SK-N-SH treated with all-trans-retinoic acid at 6 μM for 48 hours (cell line): Measurements from ENCODE around the gene KLK5.
"Not testable (repeated sequence)": the region's sequence is repeated elsewhere in the genome, so short reads cannot be mapped to it uniquely, and the experiment has no call there.

Source experiments
- ATAC-seq: fragments of 200-7000 bp; cut with Tn5 transposase; 3 replicates; pipeline ENCODE4 v1.9.1; 2020; ENCODE audit warnings: mild to moderate bottlenecking, moderate library complexity
- CSDC2 ChIP-seq: fragments of 250-450 bp; sonication (Bioruptor Pico); IDR thresholded peaks from 2 replicates; pipeline ENCODE4 v1.5.0; 2020; ENCODE audit warnings: mild to moderate bottlenecking, moderate library complexity
- ESRRG ChIP-seq: fragments of 250-450 bp; sonication (Bioruptor Pico); IDR thresholded peaks from 2 replicates; pipeline ENCODE4 v1.6.1; 2021; ENCODE audit warnings: mild to moderate bottlenecking
- GLIS3 ChIP-seq: fragments of 250-450 bp; sonication (Bioruptor Pico); IDR thresholded peaks from 2 replicates; pipeline ENCODE4 v1.5.0; 2020; ENCODE audit warnings: mild to moderate bottlenecking, moderate library complexity
- ISL1 ChIP-seq: fragments of 250-450 bp; sonication (Bioruptor Pico); IDR thresholded peaks from 2 replicates; pipeline ENCODE4 v2.1.2; 2022; ENCODE audit warnings: mild to moderate bottlenecking, moderate library complexity
- OSR1 ChIP-seq: fragments of 250-450 bp; sonication (Bioruptor Pico); IDR thresholded peaks from 2 replicates; pipeline ENCODE4 v1.8.0; 2022; ENCODE audit warnings: moderate library complexity, mild to moderate bottlenecking, inconsistent platforms
- PATZ1 ChIP-seq: fragments of 250-450 bp; sonication (Bioruptor Pico); IDR thresholded peaks from 2 replicates; pipeline ENCODE4 v1.8.0; 2020; ENCODE audit warnings: mild to moderate bottlenecking, moderate library complexity, borderline replicate concordance
- PPARA ChIP-seq: fragments of 250-450 bp; sonication (Bioruptor Pico); IDR thresholded peaks from 2 replicates; pipeline ENCODE4 v1.5.0; 2020; ENCODE audit warnings: mild to moderate bottlenecking, borderline replicate concordance
- RARB ChIP-seq: fragments of 250-450 bp; sonication (Bioruptor Pico); IDR thresholded peaks from 2 replicates; pipeline ENCODE4 v1.8.0; 2021; ENCODE audit warnings: mild to moderate bottlenecking, moderate library complexity
- SNAI2 ChIP-seq: fragments of 250-450 bp; sonication (Bioruptor Pico); IDR thresholded peaks from 2 replicates; pipeline ENCODE4 v1.5.0; 2020; ENCODE audit warnings: mild to moderate bottlenecking, moderate library complexity
- TCF4 ChIP-seq: fragments of 250-450 bp; sonication (Bioruptor Pico); IDR thresholded peaks from 2 replicates; pipeline ENCODE4 v1.8.0; 2021; ENCODE audit warnings: mild to moderate bottlenecking, moderate library complexity, borderline replicate concordance
- TOX ChIP-seq: fragments of 250-450 bp; sonication (Bioruptor Pico); IDR thresholded peaks from 2 replicates; pipeline ENCODE4 v1.8.0; 2021; ENCODE audit warnings: mild to moderate bottlenecking, moderate library complexity, borderline replicate concordance
- TSHZ2 ChIP-seq: fragments of 250-450 bp; sonication (Bioruptor Pico); IDR thresholded peaks from 2 replicates; pipeline ENCODE4 v1.5.0; 2020; ENCODE audit warnings: mild to moderate bottlenecking, moderate library complexity
- ZC3H10 ChIP-seq: fragments of 250-450 bp; sonication (Bioruptor Pico); IDR thresholded peaks from 2 replicates; pipeline ENCODE4 v1.5.1; 2021; ENCODE audit warnings: mild to moderate bottlenecking, moderate library complexity
- ZFP3 ChIP-seq: fragments of 250-450 bp; sonication (Bioruptor Pico); IDR thresholded peaks from 2 replicates; pipeline ENCODE4 v1.5.0; 2020; ENCODE audit warnings: mild to moderate bottlenecking, moderate library complexity
- ZFP30 ChIP-seq: fragments of 450-650 bp; formaldehyde crosslinking; IDR thresholded peaks from 2 replicates; pipeline ENCODE4 v1.5.0; 2022; ENCODE audit warnings: mild to moderate bottlenecking, moderate library complexity
- ZNF565 ChIP-seq: fragments of 450-650 bp; formaldehyde crosslinking; conservative IDR thresholded peaks from 2 replicates; pipeline ENCODE4 v1.5.0; 2020; ENCODE audit warnings: low read depth, mild to moderate bottlenecking, moderate library complexity
- ZNF8 ChIP-seq: fragments of 450-650 bp; formaldehyde crosslinking; IDR thresholded peaks from 2 replicates; pipeline ENCODE4 v1.5.0; 2020; ENCODE audit warnings: mild to moderate bottlenecking, moderate library complexity
- TF ChIP-seq, protein P1 (sequence below): fragments of 250-450 bp; sonication (Bioruptor Pico); IDR thresholded peaks from 2 replicates; pipeline ENCODE4 v1.5.1; 2020; ENCODE audit warnings: low read depth, mild to moderate bottlenecking, moderate library complexity
- TF ChIP-seq, protein P2 (sequence below): fragments of 250-450 bp; sonication (Bioruptor Pico); IDR thresholded peaks from 2 replicates; pipeline ENCODE4 v1.5.1; 2021; ENCODE audit warnings: mild to moderate bottlenecking, moderate library complexity

KLK5 gene

GRCh38 chr19:50897191-50897607, 55.6 kb downstream of the KLK5 start (continued):
- TF ChIP-seq PATZ1 (CRISPR knock-in tag) (no peak), ZFP30 (CRISPR knock-in tag) (no peak)

DNA sequence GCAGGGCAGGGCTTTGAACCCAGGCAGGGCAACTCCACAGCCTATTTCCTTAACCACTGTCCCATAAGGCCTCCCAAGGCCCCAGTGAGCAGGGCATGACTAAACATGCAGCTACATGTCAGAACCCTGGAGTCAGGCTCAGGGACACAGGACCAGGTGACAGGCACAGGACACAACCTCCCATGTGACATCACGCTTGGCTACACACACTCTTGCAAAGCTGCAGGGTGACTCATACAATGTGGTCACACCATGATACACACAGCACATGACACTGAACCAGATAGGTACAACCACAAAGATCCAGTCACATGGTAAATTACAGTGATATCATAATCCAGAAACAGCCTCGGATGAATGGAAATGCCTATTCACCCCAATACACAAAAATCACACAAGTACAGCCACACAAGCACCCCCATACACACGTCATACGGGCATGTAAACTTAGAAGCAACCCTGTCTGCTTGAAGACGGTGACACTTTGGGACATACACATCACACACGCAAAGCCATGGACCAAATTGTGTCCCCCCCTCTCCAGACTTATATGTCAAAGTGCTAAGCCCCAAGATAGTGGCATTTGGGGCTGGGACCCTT, 56.1 kb downstream of the KLK5 start:
- no peak for ATAC-seq
- TF ChIP-seq, protein P1, sequence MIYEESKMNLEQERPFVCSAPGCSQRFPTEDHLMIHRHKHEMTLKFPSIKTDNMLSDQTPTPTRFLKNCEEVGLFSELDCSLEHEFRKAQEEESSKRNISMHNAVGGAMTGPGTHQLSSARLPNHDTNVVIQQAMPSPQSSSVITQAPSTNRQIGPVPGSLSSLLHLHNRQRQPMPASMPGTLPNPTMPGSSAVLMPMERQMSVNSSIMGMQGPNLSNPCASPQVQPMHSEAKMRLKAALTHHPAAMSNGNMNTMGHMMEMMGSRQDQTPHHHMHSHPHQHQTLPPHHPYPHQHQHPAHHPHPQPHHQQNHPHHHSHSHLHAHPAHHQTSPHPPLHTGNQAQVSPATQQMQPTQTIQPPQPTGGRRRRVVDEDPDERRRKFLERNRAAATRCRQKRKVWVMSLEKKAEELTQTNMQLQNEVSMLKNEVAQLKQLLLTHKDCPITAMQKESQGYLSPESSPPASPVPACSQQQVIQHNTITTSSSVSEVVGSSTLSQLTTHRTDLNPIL (CRISPR knock-in tag), result no peak
- no peak for TF ChIP-seq PATZ1 (CRISPR knock-in tag)
- TF ChIP-seq TCF4 (CRISPR knock-in tag), result no peak
- TF ChIP-seq ISL1 (CRISPR knock-in tag), result no peak
- no peak for TF ChIP-seq CSDC2 (CRISPR knock-in tag)
- TF ChIP-seq, protein P2, sequence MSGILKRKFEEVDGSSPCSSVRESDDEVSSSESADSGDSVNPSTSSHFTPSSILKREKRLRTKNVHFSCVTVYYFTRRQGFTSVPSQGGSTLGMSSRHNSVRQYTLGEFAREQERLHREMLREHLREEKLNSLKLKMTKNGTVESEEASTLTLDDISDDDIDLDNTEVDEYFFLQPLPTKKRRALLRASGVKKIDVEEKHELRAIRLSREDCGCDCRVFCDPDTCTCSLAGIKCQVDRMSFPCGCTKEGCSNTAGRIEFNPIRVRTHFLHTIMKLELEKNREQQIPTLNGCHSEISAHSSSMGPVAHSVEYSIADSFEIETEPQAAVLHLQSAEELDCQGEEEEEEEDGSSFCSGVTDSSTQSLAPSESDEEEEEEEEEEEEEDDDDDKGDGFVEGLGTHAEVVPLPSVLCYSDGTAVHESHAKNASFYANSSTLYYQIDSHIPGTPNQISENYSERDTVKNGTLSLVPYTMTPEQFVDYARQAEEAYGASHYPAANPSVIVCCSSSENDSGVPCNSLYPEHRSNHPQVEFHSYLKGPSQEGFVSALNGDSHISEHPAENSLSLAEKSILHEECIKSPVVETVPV (CRISPR knock-in tag), result no peak
- TF ChIP-seq ZFP30 (CRISPR knock-in tag), result no peak
- no peak for TF ChIP-seq ZFP3 (CRISPR knock-in tag)
- TF ChIP-seq ZNF8 (CRISPR knock-in tag), result no peak
- no peak for TF ChIP-seq OSR1 (CRISPR knock-in tag)
- TF ChIP-seq ESRRG, result no peak
- no peak for TF ChIP-seq TOX (CRISPR knock-in tag)
- no peak for TF ChIP-seq ZC3H10 (CRISPR knock-in tag)
- TF ChIP-seq ZNF565, result no peak
- no peak for TF ChIP-seq SNAI2 (CRISPR knock-in tag)
- no peak for TF ChIP-seq GLIS3
- no peak for TF ChIP-seq TSHZ2 (CRISPR knock-in tag)

DNA sequence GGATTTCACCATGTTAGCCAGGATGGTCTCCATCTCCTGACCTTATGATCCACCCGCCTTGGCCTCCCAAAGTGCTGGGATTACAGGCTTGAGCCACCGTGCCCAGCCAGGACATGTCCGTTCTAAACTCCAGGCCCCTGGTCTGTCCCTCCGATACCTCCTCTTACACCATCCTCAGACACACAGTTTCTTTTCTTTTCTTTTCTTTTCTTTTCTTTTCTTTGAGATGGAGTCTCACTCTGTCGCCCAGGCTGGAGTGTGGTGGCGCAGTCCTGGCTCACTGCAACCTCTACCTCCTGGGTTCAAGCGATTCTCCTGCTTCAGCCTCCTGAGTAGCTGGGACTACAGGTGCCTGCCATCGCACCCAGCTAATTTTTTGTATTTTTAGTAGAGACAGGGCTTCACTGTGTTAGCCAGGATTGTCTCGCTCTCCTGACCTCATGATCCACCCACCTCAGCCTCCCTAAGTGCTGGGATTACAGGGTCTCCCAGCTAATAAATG, 56.7 kb downstream of the KLK5 start:
- not testable (repeated sequence) for ATAC-seq

DNA sequence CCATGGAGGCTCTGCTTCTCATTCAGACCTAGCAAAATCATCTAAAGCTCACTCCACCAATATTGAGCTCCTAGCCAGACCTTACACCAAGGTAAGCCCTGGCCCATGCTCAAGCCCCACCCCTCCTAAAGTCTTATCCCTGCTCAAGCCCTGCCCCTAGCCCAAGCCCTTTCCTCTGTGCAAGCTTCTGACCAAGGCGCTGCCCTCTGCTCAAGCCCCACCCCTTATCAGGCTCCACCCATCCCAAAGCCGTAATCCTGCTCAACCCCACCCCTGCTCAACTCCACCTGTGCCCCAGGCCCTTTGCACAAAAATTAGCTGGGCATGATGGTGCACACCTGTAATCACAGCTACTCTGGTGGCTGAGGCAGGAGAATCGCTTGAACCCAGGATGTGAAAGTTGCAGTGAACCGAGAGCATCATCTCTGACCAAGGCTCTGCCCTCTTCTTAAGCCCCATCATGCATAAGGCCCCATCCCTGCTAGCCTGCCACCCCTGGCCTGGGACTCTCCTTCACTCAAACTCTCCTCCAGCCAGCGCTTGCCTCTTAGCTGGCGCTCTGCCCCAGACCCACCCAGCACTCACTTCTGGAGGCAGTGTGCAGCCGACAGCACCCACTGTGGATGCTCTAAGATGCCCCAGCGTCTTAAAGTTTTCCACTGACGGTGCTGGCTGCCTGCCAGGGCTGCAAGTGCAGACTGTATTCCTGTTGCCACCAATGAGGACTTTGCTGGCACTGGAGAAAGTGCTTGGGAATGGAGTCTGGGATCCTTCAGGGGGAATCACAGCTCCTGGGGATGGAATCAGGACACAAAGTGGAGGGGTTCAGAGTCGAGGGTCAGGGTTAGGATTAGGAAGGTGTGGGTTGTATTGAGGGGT, 58.1 kb downstream of the KLK5 start:
- no peak for ATAC-seq
- TF ChIP-seq RARB (no peak), ISL1 (CRISPR knock-in tag) (no peak), PPARA (CRISPR knock-in tag) (no peak)
